DND-41 (cell line): ENCODE results near the gene FAM171A2.
A peak's percentile ranks its signal among the peaks of the same experiment; 100 is the strongest.

Experiments
- CTCF ChIP-seq: IDR thresholded peaks from 2 replicates; pipeline ENCODE4 v1.5.1; 2012; ENCODE audit warnings: borderline replicate concordance, low read length, moderate library complexity, mild to moderate bottlenecking; ENCODE audit not compliant: poor library complexity, severe bottlenecking; ENCODE audit errors: extremely low read depth
- EZH2 ChIP-seq: IDR thresholded peaks from 3 replicates; pipeline ENCODE4 v1.6.1; 2012; ENCODE audit warnings: borderline replicate concordance, low read depth, mild to moderate bottlenecking, moderate library complexity, low read length, inconsistent platforms; ENCODE audit not compliant: severe bottlenecking

GRCh38 chr17:44400226-44400847 is 36.7 kb upstream of the FAM171A2 start:
- TF ChIP-seq CTCF (peak; percentile 54), EZH2 (no peak)
